Spleen (tissue), 11 donors: ENCODE measurements around the gene RBM26. TPM values are rescaled to one million over a fixed set of nuclear protein-coding genes. Genes with fewer than 3 reads are reported as not detected.

Experiments
- DNase-seq: peaks from one replicate; pipeline ENCODE4 v3.0.0-alpha.2; 2020
- H3K27ac ChIP-seq, 8 donors: fragments of 200-600 bp; sonication (generic) in 7 of 8; 1 replicate in 4 of 8; 2 replicates in 4 of 8; pipeline versions ENCODE4 v1.5.0 to v1.8.0; 2016 to 2021; ENCODE audit warnings: inconsistent platforms in 4 of 8, mild to moderate bottlenecking in 4 of 8, moderate library complexity in 1 of 8
- H3K27me3 ChIP-seq, 7 donors: fragments of 200-600 bp; sonication (generic) in 6 of 7; replicated peaks in 1 of 7; 1 replicate in 4 of 7; 2 replicates in 3 of 7; pipeline versions ENCODE4 v1.5.0 to v1.8.0; 2016 to 2021; ENCODE audit warnings: inconsistent platforms in 3 of 7, mild to moderate bottlenecking in 1 of 7
- H3K36me3 ChIP-seq, 6 donors: fragments of 200-600 bp; sonication (generic) in 5 of 6; 1 replicate in 4 of 6; 2 replicates in 2 of 6; pipeline versions ENCODE4 v1.5.0 to v1.8.0; 2016 to 2021; ENCODE audit warnings: inconsistent platforms in 2 of 6
- H3K4me1 ChIP-seq, 6 donors: fragments of 200-600 bp; sonication (generic) in 5 of 6; 1 replicate in 3 of 6; 2 replicates in 3 of 6; pipeline versions ENCODE4 v1.5.0 to v1.8.0; 2016 to 2021; ENCODE audit warnings: inconsistent platforms in 3 of 6
- H3K4me3 ChIP-seq, 8 donors: fragments of 200-600 bp; sonication (generic) in 7 of 8; 1 replicate in 4 of 8; 2 replicates in 4 of 8; pipeline versions ENCODE4 v1.5.0 to v1.8.0; 2016 to 2021; ENCODE audit warnings: inconsistent platforms in 4 of 8, mild to moderate bottlenecking in 4 of 8, moderate library complexity in 2 of 8
- H3K9me3 ChIP-seq, 8 donors: fragments of 200-600 bp; sonication (generic) in 7 of 8; 1 replicate in 4 of 8; 2 replicates in 4 of 8; pipeline versions ENCODE4 v1.5.0 to v1.8.0; 2016 to 2021; ENCODE audit warnings: inconsistent platforms in 4 of 8
- POLR2A ChIP-seq, 3 donors: fragments of 450-650 bp; IDR thresholded peaks; one replicate each; pipeline ENCODE4 v1.5.1; 2017; ENCODE audit warnings: antibody characterized with exemption in 3 of 3, mild to moderate bottlenecking in 1 of 3
- POLR2AphosphoS5 ChIP-seq, 3 donors: sonication (generic); formaldehyde crosslinking; IDR thresholded peaks; one replicate each; pipeline ENCODE4 v1.5.1; 2017; ENCODE audit warnings: antibody characterized with exemption in 3 of 3
- WGBS, 5 donors: extraction: QIAGEN DNeasy Blood & Tissue Kit in 3 of 5; methylation state at CpG; one replicate each; pipeline versions ENCODE4 v1.1.5 to v1.1.7; 2013 to 2018; 5-methylcytosine and 5-hydroxymethylcytosine counted together
- intact Hi-C: fragments of 100-400 bp; cut with DNase I; formaldehyde crosslinking; loops from one replicate; pipeline ENCODE4 v1.15.0; 2023; ENCODE audit warnings: low total_unique reads
- polyA plus RNA-seq, 3 donors: library from polyadenylated mRNA; stranded (reverse); fragments of 200-250 nt; gene quantifications; one replicate each; pipeline ENCODE4 v1.2.1, GENCODE V29; 2013
- total RNA-seq, 7 donors: library from RNA; depleted of rRNA in 3 of 7; stranded (reverse); fragments of >200 nt in 3 of 7; fragmentation: NEBNext Ultra II Directional in 4 of 7; extraction: Animal tissue kit (Norgen Biotek cat#: 25700) in 4 of 7; gene quantifications; one replicate each; pipeline versions ENCODE4 v1.1.0 to v1.2.1, GENCODE V29; 2016 to 2021
- TF ChIP-seq, protein P1 (sequence below), 11 experiments: fragments of 200-600 bp in 7 of 11; fragments of 450-650 bp in 4 of 11; sonication (generic) in 4 of 11; IDR thresholded peaks in 8 of 11; conservative IDR thresholded peaks in 3 of 11; 1 replicate in 7 of 11; 2 replicates in 4 of 11; pipeline versions ENCODE4 v1.4.0 to v1.8.0; 2016 to 2021; ENCODE audit warnings: antibody characterized with exemption in 11 of 11, inconsistent platforms in 4 of 11, mild to moderate bottlenecking in 1 of 11
- donor health status: healthy with polysubstance abuse.
- donor health status: DM: no; HTN: no; CAD: no; lungs with moderate emphysema.
- donor health status: DM: no; HTN: no; CAD: no.
- donor health status: Bipolar disorder and iron deficiency.
- donor health status: healthy.
- donor health status: DM: no; HTN: no; CAD: no.
- donor health status: DM: yes; HTN: yes; CAD: no.

The RBM26 gene
- total and polyA plus RNA-seq, 10 donors, result 25.6 to 87.6 (median 63.6) TPM

DNA sequence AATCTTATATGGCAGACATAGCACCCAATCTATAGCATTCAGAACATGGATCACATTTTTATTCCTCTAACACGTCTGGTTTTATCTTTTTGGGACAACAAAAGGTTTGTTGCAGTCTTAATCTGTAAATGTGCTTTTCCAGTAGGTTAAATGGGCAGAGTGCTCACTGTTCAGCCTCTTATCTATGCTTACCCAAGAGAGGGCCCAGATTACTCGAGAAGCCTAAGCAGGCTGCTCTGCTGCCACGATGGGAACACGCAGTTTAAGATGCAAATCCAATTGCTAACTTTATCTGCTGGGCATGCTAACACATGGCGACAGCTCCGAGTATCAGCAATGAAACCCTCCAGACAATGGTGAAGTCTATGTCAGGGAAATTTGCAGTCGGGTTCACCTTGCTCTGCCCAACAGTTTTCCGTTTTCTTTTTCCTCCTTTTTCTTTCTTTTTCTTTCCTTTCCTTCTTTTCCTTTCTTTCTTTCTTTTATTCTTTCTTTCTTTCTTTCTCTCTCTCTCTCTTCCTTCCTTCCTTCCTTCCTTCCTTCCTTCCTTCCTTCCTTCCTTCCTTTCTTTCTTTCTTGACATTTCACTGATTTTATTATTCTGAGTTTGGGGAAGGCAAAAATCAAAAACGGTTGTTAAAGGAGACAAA lies 115.3 kb downstream of the RBM26 start:
- WGBS, 5 donors, result 82 to 90% (median 86%) methylated on average over 9 of the region's 9 CpGs
- no peaks in the 10 kb centered on the region for H3K4me1 ChIP-seq
- DNase-seq, result no peak
- intact Hi-C loops, result no loop called here
- H3K4me3 ChIP-seq, result no peak overlapping the region
- no peaks in the 10 kb centered on the region for H3K9me3 ChIP-seq
- H3K27ac ChIP-seq, result no peak overlapping the region
- no peak for TF ChIP-seq POLR2AphosphoS5 (IDR thresholded peaks at IDR 0.05)
- no peaks in the 10 kb centered on the region for H3K36me3 ChIP-seq
- no peaks in the 10 kb centered on the region for H3K27me3 ChIP-seq

DNA sequence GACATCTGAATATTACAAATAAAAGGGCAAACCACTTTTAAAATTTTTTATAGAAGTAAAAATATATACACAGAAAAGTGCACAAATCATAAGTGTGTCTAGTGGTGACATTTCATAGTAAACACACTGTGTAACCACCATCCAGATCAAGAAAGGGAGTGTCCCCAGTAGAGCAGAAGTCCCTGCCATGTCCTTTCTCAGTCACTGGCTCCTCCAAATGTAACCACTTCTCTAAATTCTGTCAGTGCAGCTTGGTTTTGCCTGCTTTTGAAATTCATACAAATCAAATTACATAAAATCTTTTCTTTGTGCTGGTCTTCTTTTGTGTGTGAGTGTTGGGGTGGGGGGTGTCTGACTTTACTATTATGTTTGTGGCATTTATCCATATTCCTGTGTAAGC lies 116.5 kb downstream of the RBM26 start:
- Histone ChIP-seq H3K4me1 (no peaks in the 10 kb centered on the region), H3K27me3 (no peaks in the 10 kb centered on the region), H3K27ac (no peak overlapping the region), H3K36me3 (no peaks in the 10 kb centered on the region), H3K9me3 (no peaks in the 10 kb centered on the region), H3K4me3 (no peak overlapping the region)
- intact Hi-C loops, result no loop called here
- TF ChIP-seq POLR2A (IDR thresholded peaks at IDR 0.05) (no peak), POLR2AphosphoS5 (IDR thresholded peaks at IDR 0.05) (no peak)
- TF ChIP-seq, protein P1, sequence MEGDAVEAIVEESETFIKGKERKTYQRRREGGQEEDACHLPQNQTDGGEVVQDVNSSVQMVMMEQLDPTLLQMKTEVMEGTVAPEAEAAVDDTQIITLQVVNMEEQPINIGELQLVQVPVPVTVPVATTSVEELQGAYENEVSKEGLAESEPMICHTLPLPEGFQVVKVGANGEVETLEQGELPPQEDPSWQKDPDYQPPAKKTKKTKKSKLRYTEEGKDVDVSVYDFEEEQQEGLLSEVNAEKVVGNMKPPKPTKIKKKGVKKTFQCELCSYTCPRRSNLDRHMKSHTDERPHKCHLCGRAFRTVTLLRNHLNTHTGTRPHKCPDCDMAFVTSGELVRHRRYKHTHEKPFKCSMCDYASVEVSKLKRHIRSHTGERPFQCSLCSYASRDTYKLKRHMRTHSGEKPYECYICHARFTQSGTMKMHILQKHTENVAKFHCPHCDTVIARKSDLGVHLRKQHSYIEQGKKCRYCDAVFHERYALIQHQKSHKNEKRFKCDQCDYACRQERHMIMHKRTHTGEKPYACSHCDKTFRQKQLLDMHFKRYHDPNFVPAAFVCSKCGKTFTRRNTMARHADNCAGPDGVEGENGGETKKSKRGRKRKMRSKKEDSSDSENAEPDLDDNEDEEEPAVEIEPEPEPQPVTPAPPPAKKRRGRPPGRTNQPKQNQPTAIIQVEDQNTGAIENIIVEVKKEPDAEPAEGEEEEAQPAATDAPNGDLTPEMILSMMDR (IDR thresholded peaks at IDR 0.05 in 8 of 11, conservative IDR thresholded peaks at IDR 0.05 in 3 of 11), result no peak
- DNase-seq, result no peak

DNA sequence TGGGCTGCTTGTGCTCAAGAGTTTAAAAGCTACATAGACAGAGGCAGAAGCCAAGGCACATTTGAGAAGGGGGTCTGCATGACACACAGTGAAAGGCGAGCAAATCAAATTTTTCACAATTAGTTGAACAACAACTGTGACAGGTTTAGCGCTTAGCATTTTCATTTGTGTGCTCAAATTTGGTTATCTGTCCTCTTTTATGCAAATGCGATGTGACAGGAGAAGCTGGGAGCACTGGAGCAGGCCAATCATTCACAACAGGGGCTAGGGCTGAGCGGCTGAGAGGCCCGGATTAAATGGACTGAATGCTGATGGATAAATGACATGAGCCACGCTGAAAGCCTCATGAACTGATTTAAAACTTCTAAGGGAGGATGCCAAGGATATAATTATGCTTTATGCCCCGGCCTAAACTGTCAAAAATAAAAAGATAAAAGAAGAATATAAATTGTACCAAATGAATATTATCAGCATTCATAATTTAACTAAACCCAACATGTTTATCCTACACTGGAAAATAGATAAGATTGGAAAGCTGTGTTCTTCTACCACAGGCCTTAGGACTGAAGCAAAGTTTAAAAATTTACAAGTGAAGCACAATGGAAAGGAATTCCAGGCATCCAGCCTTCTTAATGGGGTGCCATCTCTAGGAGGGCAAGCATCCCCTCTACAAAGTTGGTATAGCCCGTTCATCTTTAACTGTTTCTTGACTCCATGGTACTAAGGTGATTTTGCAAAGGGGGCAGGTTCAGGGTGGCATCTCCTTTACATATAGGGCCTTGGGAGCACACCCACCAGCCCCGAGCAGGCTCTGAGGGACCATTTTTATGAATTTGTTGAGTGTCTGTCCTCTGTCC lies 117.9 kb downstream of the RBM26 start:
- 74 to 83% (median 80%) methylated on average over 9 of the region's 9 CpGs for WGBS, 5 donors
- Histone ChIP-seq H3K9me3 (no peaks in the 10 kb centered on the region), H3K27ac (no peak overlapping the region), H3K4me3 (no peak overlapping the region), H3K27me3 (no peaks in the 10 kb centered on the region), H3K4me1 (no peaks in the 10 kb centered on the region), H3K36me3 (no peaks in the 10 kb centered on the region)
- intact Hi-C loops, result no loop called here
- DNase-seq, result no peak
- TF ChIP-seq, protein P1 (IDR thresholded peaks at IDR 0.05 in 8 of 11, conservative IDR thresholded peaks at IDR 0.05 in 3 of 11), result no peak
- TF ChIP-seq POLR2AphosphoS5 (IDR thresholded peaks at IDR 0.05), result no peak
- TF ChIP-seq POLR2A (IDR thresholded peaks at IDR 0.05), result no peak

DNA sequence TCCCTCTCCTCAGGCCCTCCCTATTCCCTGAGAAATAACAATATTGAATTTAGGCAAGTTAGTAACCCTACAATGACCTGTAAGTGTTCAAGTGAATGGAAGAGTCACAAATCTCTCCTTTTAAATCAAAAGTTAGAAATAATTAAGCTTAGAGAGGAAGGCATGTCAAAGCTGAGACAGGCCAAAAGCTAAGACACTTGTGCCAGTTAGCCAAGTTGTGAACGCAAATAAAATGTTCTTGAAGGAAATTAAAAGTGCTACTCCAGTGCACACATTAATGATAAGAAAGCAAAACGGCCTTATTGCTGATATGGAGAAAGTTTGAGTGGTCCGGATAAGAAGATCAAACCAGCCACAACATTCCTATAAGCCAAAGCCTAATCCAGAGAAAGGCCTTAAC lies 120.9 kb downstream of the RBM26 start:
- Histone ChIP-seq H3K36me3 (no peaks in the 10 kb centered on the region), H3K9me3 (no peaks in the 10 kb centered on the region), H3K4me1 (no peaks in the 10 kb centered on the region), H3K27me3 (no peaks in the 10 kb centered on the region), H3K4me3 (no peak overlapping the region), H3K27ac (no peak overlapping the region)
- TF ChIP-seq, protein P1 (IDR thresholded peaks at IDR 0.05 in 8 of 11, conservative IDR thresholded peaks at IDR 0.05 in 3 of 11), result no peak
- TF ChIP-seq POLR2A (IDR thresholded peaks at IDR 0.05) (no peak), POLR2AphosphoS5 (IDR thresholded peaks at IDR 0.05) (no peak)
- intact Hi-C loops, result no loop called here
- 87 to 92% (median 90%) methylated on average over 3 of the region's 3 CpGs for WGBS, 5 donors
- no peak for DNase-seq
